OCI-M1 (cell line): ENCODE measurements around the gene KREMEN2.
"Not testable (repeated sequence)": the region's sequence is repeated elsewhere in the genome, so short reads cannot be mapped to it uniquely, and the experiment has no call there.

Experiments used
- DNase-seq: peaks from one replicate; lab custom pipeline; 2025; lab: John Stamatoyannopoulos, UW

Gene KREMEN2, protein sequence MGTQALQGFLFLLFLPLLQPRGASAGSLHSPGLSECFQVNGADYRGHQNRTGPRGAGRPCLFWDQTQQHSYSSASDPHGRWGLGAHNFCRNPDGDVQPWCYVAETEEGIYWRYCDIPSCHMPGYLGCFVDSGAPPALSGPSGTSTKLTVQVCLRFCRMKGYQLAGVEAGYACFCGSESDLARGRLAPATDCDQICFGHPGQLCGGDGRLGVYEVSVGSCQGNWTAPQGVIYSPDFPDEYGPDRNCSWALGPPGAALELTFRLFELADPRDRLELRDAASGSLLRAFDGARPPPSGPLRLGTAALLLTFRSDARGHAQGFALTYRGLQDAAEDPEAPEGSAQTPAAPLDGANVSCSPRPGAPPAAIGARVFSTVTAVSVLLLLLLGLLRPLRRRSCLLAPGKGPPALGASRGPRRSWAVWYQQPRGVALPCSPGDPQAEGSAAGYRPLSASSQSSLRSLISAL

GRCh38 chr16:2963723-2964474, at the start of gene KREMEN2:
TSS of gene KREMEN2 (plus strand) at chr16:2964275. CDS start at chr16:2964521, 246 bp downstream.
- peak; percentile 61 for DNase-seq

DNA sequence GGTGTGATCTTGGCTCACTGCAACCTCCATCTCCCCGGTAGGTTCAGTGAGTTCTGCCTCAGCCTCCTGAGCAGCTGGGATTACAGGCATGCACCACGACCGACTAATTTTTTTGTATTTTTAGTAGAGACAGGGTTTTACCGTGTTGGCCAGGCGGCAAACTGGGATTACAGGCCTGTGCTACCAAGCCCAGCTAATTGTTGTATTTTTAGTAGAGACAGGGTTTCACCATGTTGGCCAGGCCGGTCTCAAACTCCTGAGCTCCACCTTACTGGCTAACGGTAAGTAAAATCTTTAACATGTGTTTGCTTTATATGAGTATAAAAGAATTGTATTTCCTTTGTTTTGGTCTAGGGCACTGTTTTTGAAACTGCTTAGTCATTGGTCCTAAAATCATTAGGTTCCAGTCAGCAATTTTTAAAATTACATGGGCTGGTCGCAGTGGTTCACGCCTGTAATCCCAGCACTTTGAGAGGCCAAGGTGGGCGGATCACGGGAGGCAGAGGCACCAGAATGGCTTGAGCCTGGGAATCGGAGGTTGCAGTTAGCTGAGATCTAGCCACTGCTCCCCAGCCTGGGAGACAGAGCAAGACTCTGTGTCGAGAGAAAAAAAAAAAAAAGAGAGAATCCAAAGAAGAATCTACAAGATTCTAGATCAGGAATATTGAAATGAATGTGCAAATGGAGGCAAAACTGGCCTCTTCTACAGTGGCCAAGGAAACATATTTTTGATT, 48.7 kb upstream of the KREMEN2 start:
- DNase-seq, result no peak

- peak; percentile 75 for DNase-seq
Measured at GRCh38 chr16:2919511-2920255, 44.4 kb upstream of the KREMEN2 start.

DNA sequence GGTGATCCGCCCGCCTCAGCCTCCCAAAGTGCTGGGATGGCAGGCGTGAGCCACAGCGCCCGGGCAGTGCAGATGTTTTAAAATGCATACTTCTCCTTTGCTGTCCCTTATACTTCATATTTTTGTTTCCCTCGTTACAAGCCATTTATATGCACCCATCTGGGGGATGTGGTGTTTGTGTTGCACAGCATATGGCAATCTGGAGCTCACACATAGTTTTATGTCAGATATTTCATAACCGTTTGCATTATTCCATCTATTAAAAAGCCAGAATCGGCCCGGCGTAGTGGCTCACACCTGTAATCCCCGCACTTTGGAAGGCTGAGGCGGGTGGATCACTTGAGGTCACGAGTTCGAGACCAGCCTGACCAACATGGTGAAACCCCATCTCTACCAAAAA, 40.6 kb upstream of the KREMEN2 start:
- DNase-seq, result no peak

DNA sequence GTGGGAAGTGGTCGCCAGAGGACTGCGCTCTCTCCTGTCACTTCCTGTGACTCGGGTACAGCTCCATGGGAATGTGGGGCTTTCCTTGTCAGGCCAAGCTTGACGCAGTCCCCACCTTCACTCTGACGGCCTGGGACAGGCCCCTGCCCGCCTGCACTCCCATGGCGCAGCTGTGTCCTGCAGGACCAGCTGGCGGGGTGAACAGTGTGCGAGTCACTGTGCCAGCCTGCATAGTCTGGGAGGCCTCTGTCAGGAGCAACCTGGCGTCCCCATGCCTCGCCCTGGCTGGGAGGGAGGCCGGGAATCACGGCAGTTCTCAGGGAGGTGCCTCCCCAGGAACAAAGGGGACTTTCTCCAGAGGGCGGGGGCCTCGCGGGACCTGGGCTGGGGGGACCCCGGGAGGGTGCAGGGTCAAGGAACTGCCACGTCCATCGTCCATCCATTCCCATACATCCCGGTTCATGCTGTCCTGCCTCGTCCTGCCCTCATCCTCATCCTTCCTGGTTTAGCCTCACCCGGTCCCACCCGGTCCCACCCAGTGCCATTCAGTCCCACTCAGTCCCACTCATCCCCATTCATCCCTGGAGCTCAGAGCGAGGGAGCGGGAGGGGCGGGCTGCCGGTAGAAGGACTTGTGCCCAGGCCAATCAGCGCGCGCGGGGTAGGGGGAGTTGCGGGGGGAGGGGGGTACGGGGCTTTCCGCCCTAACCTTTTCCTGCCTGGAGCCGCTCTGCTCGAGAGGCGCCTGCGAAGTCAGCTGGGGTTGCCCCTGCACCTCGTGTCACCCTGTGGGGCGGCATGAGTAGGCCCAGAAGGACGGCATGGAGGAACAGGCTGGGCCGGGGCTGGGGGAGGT, 38.9 kb upstream of the KREMEN2 start:
- DNase-seq, result no peak

- DNase-seq, result no peak
Measured at GRCh38 chr16:2925951-2926649, 38.0 kb upstream of the KREMEN2 start.

DNA sequence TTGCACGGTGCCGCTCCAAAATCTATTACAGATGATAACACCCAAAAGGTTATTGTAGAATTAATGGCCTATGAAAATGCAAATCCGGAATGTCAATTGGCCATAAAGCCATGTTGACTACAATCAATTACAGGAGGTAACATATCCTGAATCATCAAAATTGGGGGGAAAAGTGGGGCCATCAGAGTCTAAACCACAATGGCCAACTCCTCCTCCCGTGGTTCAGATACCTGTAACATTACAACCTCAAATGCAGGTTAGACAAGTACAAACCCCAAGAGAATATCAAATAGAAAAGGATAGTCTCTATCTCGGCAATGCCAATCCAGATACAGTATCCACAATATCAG, 37.5 kb upstream of the KREMEN2 start:
- no peak for DNase-seq

DNA sequence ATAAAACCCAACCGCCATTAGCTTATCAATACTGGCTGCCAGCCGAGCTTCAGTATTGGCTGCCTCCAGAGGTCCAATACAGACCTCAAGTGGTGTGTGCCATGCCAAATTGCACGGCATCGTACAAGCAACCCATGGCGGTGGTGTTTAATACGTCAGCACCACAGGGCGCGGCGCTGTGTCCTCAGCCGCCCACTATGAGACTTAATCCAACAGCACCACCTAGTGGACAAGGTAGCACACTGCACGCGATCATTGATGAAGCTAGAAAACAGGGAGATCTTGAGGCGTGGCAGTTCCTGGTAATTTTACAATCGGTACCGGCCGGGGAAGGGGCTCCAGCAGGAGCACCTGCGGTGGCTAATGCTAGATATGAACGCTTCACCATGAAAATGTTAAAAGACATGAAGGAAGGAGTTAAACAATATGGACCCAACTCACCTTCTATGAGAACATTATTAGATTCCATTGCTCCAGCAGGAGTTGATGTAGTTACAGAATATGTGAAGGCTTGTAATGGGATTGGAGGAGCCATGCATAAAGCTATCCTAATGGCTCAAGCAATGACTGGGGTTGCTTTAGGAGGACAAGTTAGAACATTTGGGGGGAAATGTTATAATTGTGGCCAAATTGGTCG, 36.9 kb upstream of the KREMEN2 start:
- peak; percentile 94 for DNase-seq

DNA sequence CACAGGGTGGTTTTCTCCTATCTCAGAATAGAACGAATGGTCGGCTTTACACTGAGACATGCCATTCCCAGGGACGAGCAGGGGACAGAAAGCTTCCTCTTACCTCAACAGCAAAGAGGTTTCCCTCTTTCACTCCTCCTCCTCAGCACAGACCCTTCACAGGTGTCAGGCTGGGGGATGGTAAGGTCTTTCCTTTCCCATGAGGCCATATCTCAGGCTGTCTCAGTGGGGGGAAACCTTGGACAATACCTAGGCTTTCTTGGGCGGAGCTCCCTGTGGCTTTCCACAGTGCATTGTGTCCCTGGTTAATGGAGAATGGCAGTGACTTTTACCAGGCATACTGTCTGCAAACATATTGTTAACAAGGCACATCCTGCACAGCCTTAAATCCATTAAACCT, 35.9 kb upstream of the KREMEN2 start:
- DNase-seq, result not testable (repeated sequence)

DNA sequence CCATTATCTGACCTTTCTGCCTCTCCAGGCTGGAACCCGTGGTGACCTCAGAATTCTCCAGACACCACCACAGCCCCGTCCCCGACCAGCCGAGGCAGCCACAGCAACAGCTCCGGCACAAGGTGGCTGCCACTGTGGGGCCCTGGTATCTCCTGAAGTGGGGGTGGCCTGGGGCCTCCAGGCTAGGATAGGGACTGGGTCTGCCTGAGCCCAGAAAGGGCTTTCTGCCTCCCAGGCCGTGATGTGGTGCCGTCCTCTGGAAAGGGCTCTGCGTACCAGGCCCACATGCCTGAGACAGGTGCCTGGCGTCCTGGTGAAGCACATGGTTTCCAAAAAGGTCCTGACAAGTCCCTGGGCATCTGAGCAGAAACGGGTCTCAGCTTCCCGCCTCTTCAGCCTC, 35.3 kb upstream of the KREMEN2 start:
- no peak for DNase-seq

DNA sequence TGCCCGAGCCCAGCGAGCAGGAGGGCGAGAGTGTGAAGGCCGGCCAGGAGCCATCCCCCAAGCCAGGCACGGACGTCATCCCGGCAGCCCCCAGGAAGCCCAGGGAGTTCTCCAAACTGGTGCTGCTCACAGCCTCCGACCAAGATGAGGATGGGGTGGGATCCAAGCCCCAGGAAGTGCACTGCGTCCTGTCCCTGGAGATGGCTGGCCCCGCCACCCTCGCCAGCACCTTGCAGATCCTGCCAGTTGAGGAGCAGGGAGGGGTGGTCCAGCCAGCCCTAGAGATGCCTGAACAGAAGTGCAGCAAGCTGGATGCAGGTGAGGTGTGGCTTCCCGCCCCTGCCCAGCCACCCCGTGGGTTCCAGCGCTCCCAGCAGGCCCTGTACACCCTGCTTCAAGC, 34.4 kb upstream of the KREMEN2 start:
- no peak for DNase-seq

DNA sequence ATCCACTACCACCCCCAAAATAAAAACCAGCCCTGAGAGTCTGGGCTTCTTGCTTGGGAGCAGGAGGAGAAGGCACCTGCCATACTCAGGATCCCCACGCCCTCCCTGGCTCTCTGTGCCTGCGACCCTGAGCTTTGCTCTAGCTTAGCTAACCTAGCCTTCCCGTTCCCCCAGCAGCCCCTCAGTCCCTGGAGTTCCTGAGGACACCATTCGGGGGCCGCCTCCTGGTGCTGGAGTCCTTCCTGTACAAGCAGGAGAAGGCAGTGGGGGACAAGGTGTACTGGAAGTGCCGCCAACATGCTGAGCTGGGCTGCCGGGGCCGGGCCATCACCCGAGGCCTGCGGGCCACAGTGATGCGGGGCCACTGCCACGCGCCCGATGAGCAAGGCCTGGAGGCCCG, 33.8 kb upstream of the KREMEN2 start:
- no peak for DNase-seq

- DNase-seq, result not testable (repeated sequence)
Measured at GRCh38 chr16:2931231-2931914, 32.7 kb upstream of the KREMEN2 start.

- no peak for DNase-seq
Measured at GRCh38 chr16:2933136-2933535, 30.9 kb upstream of the KREMEN2 start.

DNA sequence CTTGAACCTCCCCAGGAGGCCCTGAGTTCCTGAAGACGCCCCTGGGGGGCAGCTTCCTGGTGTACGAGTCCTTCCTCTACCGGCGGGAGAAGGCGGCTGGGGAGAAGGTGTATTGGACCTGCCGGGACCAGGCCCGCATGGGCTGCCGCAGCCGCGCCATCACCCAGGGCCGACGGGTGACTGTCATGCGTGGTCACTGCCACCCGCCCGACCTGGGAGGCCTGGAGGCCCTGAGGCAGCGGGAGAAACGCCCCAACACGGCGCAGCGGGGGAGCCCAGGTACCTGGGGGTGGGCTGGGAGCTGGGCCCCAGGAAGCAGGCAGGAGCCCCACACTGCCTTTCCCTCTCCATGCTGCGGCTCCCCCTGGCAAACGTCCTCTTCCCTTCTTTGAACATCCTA, 30.4 kb upstream of the KREMEN2 start:
- no peak for DNase-seq

DNA sequence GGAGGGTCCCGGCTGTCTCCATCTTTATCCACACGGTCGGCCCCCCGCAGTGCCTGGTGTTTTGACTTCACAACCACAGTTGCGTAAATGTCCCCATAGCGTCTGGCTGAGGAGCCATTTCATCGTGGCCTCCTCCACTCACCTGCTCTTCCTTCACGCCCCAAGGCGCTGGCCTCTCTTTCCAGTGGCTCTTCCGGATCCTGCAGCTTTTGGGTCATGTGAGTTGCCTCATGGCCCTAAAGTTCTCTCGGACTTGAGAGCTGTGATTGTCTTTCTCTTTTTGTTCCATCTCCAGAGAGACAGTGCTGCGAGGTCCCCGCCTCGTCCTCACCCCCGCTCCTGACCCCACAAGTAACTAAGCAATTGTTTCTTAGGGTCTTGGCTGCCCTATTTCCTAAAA, 29.6 kb upstream of the KREMEN2 start:
- no peak for DNase-seq

DNA sequence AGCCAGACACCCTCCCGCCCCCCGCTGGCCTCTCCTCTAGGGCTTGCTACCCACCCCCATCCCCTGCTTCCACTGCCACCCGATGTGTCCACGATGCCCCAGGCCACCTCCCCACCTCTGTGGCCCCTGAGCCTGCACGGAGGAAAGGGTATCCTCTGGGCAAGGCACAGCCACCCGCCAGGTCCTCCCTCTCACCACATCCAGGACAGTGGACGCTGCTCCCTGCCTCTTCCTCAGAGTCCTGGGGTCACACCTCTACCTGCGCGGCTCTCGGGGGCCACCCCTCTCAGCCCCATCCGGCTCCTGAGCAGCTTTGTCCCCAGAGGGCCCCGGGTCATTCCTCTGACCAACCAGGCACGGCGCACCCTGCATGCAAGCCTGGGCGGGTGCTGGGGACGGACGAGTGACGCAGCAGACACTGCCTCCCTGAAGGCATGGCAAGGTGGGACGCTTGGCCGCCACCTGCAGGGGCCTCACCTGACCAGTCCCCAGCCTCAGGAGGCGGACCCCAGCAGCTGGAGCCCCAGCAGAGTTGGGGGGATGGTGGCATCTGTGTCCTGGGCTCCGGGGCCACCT, 27.6 kb upstream of the KREMEN2 start:
- no peak for DNase-seq

- no peak for DNase-seq
Measured at GRCh38 chr16:2937170-2937569, 26.9 kb upstream of the KREMEN2 start.

- DNase-seq, result no peak
Measured at GRCh38 chr16:2938206-2938605, 25.9 kb upstream of the KREMEN2 start.
